Measurements from ENCODE around the gene RNASEH2A. TPM values are rescaled to one million over a fixed set of nuclear protein-coding genes. Genes with fewer than 3 reads are reported as not detected.

Gene RNASEH2A
- polyA plus RNA-seq, 1 of the 3 experiments (the other 2 are of a cell fraction): 48.1 TPM

DNA sequence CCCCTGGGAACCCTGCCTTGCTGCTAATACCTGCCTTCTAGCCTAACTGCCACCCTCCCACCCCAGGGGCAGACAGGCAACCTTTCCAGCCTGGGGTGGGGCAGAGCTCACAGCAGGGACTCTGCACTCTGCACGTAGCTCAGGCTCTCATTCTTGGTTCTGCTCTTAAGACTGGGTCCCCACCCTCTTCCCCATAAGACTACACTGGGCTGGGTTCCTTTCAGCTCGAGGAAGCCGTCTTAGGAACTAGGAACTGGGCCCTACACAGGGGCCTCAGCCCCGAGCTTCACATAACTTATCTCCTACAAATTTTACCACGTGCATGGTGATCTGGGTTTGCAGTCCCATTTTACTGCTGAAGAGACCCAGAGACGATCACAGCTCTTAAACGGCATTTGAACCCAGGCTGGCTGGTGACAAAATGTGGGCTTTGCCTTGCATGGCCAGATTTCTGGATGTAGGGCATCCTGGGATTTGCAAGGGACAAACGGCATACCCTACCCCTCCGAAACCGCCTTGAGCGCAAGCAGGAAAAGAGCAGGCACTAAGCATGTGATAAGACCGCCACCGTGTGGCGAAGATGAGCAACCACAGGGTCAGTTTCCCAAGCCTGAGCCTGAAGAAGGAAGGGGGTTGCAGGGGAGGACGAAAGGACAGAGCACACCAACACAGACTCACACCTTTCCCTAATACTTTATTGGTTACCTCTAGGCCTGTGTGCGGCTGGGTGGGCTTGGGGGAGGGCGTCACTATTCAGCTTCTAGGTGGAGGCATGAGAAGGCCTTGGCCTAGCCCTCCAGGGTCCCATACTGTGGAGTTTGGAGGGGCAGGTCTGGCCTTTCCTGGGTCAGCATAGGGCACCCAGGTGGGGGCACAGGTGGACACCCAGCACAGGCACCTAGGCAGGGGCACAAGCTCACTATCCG, 10.0 kb upstream of the RNASEH2A start:
- H3K4me2 ChIP-seq: no peak overlapping the region
- peaks cover 17% of the 10 kb centered on the region for H4K20me1 ChIP-seq (ENCODE audit: insufficient read depth)
- peak; percentile 77 for DNase-seq
- H3K27me3 ChIP-seq (ENCODE audit: insufficient read depth): no peaks in the 10 kb centered on the region
- H3K36me3 ChIP-seq (replicated peaks in 1 of 2; ENCODE audit: control insufficient read depth in 1 of 2, insufficient read depth in 2 of 2, low read length in 1 of 2): peaks cover 8 to 10% of the 10 kb centered on the region in 2 experiments
- H3K27ac ChIP-seq (ENCODE audit: low read depth in 2 of 2, low read length in 1 of 2): peak overlapping the region in 1 of 2 experiments; percentile 36; a peak in 1 of 4 replicates
- H3K4me3 ChIP-seq (ENCODE audit: low read depth in 2 of 2, low read length in 1 of 2): peak overlapping the region in 1 of 2 experiments; percentile 38; a peak in 1 of 4 replicates
- no peaks in the 10 kb centered on the region for H3K9me2 ChIP-seq
- WGBS (ENCODE audit: low lambda C conversion rate): 10% methylated on average over 14 of the region's 18 CpGs
- H3K9me3 ChIP-seq: no peaks in the 10 kb centered on the region
- TF ChIP-seq POLR2AphosphoS5 (IDR thresholded peaks at IDR 0.05; ENCODE audit: low read depth, low read length): peak; percentile 44; the same call in 1 of the 2 replicates
- TF ChIP-seq EP300 (IDR thresholded peaks at IDR 0.05; ENCODE audit: borderline replicate concordance in 1 of 2, low read depth in 1 of 2, low read length in 1 of 2): no peak
- no peak for TF ChIP-seq TCF12 (IDR thresholded peaks at IDR 0.05)
- no peak for TF ChIP-seq NRF1 (IDR thresholded peaks at IDR 0.05; ENCODE audit: low read depth, low read length)
- no peak for TF ChIP-seq SIN3A (IDR thresholded peaks at IDR 0.05; ENCODE audit: borderline replicate concordance, low read depth, low read length)
- TF ChIP-seq FOXJ3 (CRISPR knock-in tag; IDR thresholded peaks at IDR 0.05): no peak
- no peak for TF ChIP-seq RXRA (IDR thresholded peaks at IDR 0.05; ENCODE audit: borderline replicate concordance, low read depth)
- peak; percentile 52; the same call in 1 of the 2 replicates for TF ChIP-seq RCOR1 (IDR thresholded peaks at IDR 0.05; ENCODE audit: low read length)
- TF ChIP-seq, protein P1, sequence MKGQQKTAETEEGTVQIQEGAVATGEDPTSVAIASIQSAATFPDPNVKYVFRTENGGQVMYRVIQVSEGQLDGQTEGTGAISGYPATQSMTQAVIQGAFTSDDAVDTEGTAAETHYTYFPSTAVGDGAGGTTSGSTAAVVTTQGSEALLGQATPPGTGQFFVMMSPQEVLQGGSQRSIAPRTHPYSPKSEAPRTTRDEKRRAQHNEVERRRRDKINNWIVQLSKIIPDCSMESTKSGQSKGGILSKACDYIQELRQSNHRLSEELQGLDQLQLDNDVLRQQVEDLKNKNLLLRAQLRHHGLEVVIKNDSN (IDR thresholded peaks at IDR 0.05; ENCODE audit: borderline replicate concordance, low read depth): no peak
- TF ChIP-seq, protein P2, sequence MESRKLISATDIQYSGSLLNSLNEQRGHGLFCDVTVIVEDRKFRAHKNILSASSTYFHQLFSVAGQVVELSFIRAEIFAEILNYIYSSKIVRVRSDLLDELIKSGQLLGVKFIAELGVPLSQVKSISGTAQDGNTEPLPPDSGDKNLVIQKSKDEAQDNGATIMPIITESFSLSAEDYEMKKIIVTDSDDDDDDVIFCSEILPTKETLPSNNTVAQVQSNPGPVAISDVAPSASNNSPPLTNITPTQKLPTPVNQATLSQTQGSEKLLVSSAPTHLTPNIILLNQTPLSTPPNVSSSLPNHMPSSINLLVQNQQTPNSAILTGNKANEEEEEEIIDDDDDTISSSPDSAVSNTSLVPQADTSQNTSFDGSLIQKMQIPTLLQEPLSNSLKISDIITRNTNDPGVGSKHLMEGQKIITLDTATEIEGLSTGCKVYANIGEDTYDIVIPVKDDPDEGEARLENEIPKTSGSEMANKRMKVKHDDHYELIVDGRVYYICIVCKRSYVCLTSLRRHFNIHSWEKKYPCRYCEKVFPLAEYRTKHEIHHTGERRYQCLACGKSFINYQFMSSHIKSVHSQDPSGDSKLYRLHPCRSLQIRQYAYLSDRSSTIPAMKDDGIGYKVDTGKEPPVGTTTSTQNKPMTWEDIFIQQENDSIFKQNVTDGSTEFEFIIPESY (IDR thresholded peaks at IDR 0.05; ENCODE audit: borderline replicate concordance, low read depth): no peak
- TF ChIP-seq TAF1 (IDR thresholded peaks at IDR 0.05; ENCODE audit: borderline replicate concordance, low read depth, low read length): no peak
- TF ChIP-seq, protein P3, sequence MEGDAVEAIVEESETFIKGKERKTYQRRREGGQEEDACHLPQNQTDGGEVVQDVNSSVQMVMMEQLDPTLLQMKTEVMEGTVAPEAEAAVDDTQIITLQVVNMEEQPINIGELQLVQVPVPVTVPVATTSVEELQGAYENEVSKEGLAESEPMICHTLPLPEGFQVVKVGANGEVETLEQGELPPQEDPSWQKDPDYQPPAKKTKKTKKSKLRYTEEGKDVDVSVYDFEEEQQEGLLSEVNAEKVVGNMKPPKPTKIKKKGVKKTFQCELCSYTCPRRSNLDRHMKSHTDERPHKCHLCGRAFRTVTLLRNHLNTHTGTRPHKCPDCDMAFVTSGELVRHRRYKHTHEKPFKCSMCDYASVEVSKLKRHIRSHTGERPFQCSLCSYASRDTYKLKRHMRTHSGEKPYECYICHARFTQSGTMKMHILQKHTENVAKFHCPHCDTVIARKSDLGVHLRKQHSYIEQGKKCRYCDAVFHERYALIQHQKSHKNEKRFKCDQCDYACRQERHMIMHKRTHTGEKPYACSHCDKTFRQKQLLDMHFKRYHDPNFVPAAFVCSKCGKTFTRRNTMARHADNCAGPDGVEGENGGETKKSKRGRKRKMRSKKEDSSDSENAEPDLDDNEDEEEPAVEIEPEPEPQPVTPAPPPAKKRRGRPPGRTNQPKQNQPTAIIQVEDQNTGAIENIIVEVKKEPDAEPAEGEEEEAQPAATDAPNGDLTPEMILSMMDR (IDR thresholded peaks at IDR 0.05): peak; percentile 87
- TF ChIP-seq RAD21 (IDR thresholded peaks at IDR 0.05; ENCODE audit: low read length): peak; percentile 99
- peak; percentile 95 for TF ChIP-seq SMC3 (IDR thresholded peaks at IDR 0.05; ENCODE audit: low read depth, low read length)
- TF ChIP-seq GABPA (IDR thresholded peaks at IDR 0.05; ENCODE audit: low read depth): no peak
- no peak for TF ChIP-seq GATA2 (CRISPR knock-in tag; IDR thresholded peaks at IDR 0.05)
- TF ChIP-seq, protein P4, sequence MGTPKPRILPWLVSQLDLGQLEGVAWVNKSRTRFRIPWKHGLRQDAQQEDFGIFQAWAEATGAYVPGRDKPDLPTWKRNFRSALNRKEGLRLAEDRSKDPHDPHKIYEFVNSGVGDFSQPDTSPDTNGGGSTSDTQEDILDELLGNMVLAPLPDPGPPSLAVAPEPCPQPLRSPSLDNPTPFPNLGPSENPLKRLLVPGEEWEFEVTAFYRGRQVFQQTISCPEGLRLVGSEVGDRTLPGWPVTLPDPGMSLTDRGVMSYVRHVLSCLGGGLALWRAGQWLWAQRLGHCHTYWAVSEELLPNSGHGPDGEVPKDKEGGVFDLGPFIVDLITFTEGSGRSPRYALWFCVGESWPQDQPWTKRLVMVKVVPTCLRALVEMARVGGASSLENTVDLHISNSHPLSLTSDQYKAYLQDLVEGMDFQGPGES (IDR thresholded peaks at IDR 0.05; ENCODE audit: low read depth, low read length): no peak
- TF ChIP-seq FOSL2 (IDR thresholded peaks at IDR 0.05; ENCODE audit: borderline replicate concordance, low read depth): no peak
- no peak for TF ChIP-seq TEAD4 (IDR thresholded peaks at IDR 0.05; ENCODE audit: borderline replicate concordance, insufficient read depth)
- H3K9ac ChIP-seq: no peak overlapping the region
- H3F3A ChIP-seq (replicated peaks; ENCODE audit: insufficient read depth): peaks cover 33% of the 10 kb centered on the region
- CTCF ChIA-PET: interaction anchor here (0.6 to 17.1 kb wide), 25 partner anchors 9 to 307 kb away, joined by 3 to 447 read pairs (median 6); partner anchors contain the start of genes DNASE2, GET3, HOOK2 and RNASEH2A
- peak overlapping the region; percentile 9; the same call in 1 of the 2 replicates for H2AFZ ChIP-seq (ENCODE audit: low read depth)
- POLR2A ChIA-PET: interaction anchor here (0.6 to 2.3 kb wide), 3 partner anchors 19 to 35 kb away, joined by 3 to 22 read pairs (median 6); no protein-coding TSS in a partner anchor
- peaks cover 9 to 23% of the 10 kb centered on the region in 2 experiments; a peak in 1 of 4 replicates for H3K4me1 ChIP-seq (ENCODE audit: control insufficient read depth in 1 of 2, insufficient read depth in 2 of 2, low read depth in 1 of 2, low read length in 1 of 2)
- H3K79me2 ChIP-seq (ENCODE audit: insufficient read depth): peaks cover 26% of the 10 kb centered on the region

Data from SK-N-SH (cell line).